Suppressor macrophage treated with lipopolysaccharide for 4 hours (primary cell): Measurements from ENCODE around the gene SBF2.

Source experiments
- DNase-seq: peaks from one replicate; pipeline ENCODE4 v3.0.0-alpha.2; 2020

The SBF2 gene

GRCh38 chr11:9732453-9732852 is 561.6 kb downstream of the SBF2 start:
- DNase-seq: no peak

- DNase-seq: no peak
Observed at GRCh38 chr11:9731256-9731655, 562.8 kb downstream of the SBF2 start.
